Fibroblast of villous mesenchyme (primary cell): Measurements from ENCODE around the gene SLIT3. TPM values are rescaled to one million over a fixed set of nuclear protein-coding genes. Genes with fewer than 3 reads are reported as not detected.

Source experiments
- DNase-seq: peaks from one replicate; pipeline ENCODE4 v3.0.0-alpha.2; 2010; ENCODE audit warnings: low read depth
- H3K4me3 ChIP-seq: 2 replicates; pipeline ENCODE4 v1.5.1; 2011; ENCODE audit warnings: low read depth, mild to moderate bottlenecking, low read length
- CTCF ChIP-seq: IDR thresholded peaks from 2 replicates; pipeline ENCODE4 v1.5.1; 2012; ENCODE audit warnings: low read depth, mild to moderate bottlenecking, low read length; ENCODE audit not compliant: insufficient read depth
- total RNA-seq: library from RNA; depleted of rRNA; stranded (reverse); fragments of >200 nt; gene quantifications from 2 replicates; pipeline ENCODE4 v1.2.3, GENCODE V29; 2012

Gene SLIT3
- total RNA-seq, 1 donor = under 0.01 TPM

GRCh38 chr5:168693883-168694282, 607.1 kb downstream of the SLIT3 start:
- H3K4me3 ChIP-seq = no peak overlapping the region
- DNase-seq = no peak
- TF ChIP-seq CTCF = no peak

GRCh38 chr5:168693297-168693696, 607.6 kb downstream of the SLIT3 start:
- no peak overlapping the region for H3K4me3 ChIP-seq
- DNase-seq = no peak
- TF ChIP-seq CTCF = no peak

- TF ChIP-seq CTCF = no peak
- DNase-seq = no peak
- no peak overlapping the region for H3K4me3 ChIP-seq
Measured at GRCh38 chr5:168691891-168692290, 609.0 kb downstream of the SLIT3 start.

GRCh38 chr5:168689260-168689659, 611.7 kb downstream of the SLIT3 start:
- H3K4me3 ChIP-seq = no peak overlapping the region
- DNase-seq = no peak
- no peak for TF ChIP-seq CTCF

GRCh38 chr5:168686837-168687236, 614.1 kb downstream of the SLIT3 start:
- TF ChIP-seq CTCF = no peak
- no peak for DNase-seq
- no peak overlapping the region for H3K4me3 ChIP-seq

- DNase-seq = no peak
- TF ChIP-seq CTCF = no peak
- no peak overlapping the region for H3K4me3 ChIP-seq
Measured at GRCh38 chr5:168685566-168685965, 615.4 kb downstream of the SLIT3 start.

GRCh38 chr5:168683927-168684295, 617.0 kb downstream of the SLIT3 start:
- no peak for TF ChIP-seq CTCF
- H3K4me3 ChIP-seq = no peak overlapping the region
- no peak for DNase-seq
